Spleen (tissue), 11 donors: ENCODE results near the gene WNT9B. TPM values are rescaled to one million over a fixed set of nuclear protein-coding genes. Genes with fewer than 3 reads are reported as not detected.

Experiments used
- DNase-seq: peaks from one replicate; pipeline ENCODE4 v3.0.0-alpha.2; 2020
- H3K27ac ChIP-seq, 8 donors: fragments of 200-600 bp; sonication (generic) in 7 of 8; 1 replicate in 4 of 8; 2 replicates in 4 of 8; pipeline versions ENCODE4 v1.5.0 to v1.8.0; 2016 to 2021; ENCODE audit warnings: inconsistent platforms in 4 of 8, mild to moderate bottlenecking in 4 of 8, moderate library complexity in 1 of 8
- H3K27me3 ChIP-seq, 7 donors: fragments of 200-600 bp; sonication (generic) in 6 of 7; replicated peaks in 1 of 7; 1 replicate in 4 of 7; 2 replicates in 3 of 7; pipeline versions ENCODE4 v1.5.0 to v1.8.0; 2016 to 2021; ENCODE audit warnings: inconsistent platforms in 3 of 7, mild to moderate bottlenecking in 1 of 7
- H3K36me3 ChIP-seq, 6 donors: fragments of 200-600 bp; sonication (generic) in 5 of 6; 1 replicate in 4 of 6; 2 replicates in 2 of 6; pipeline versions ENCODE4 v1.5.0 to v1.8.0; 2016 to 2021; ENCODE audit warnings: inconsistent platforms in 2 of 6
- H3K4me1 ChIP-seq, 6 donors: fragments of 200-600 bp; sonication (generic) in 5 of 6; 1 replicate in 3 of 6; 2 replicates in 3 of 6; pipeline versions ENCODE4 v1.5.0 to v1.8.0; 2016 to 2021; ENCODE audit warnings: inconsistent platforms in 3 of 6
- H3K4me3 ChIP-seq, 8 donors: fragments of 200-600 bp; sonication (generic) in 7 of 8; 1 replicate in 4 of 8; 2 replicates in 4 of 8; pipeline versions ENCODE4 v1.5.0 to v1.8.0; 2016 to 2021; ENCODE audit warnings: inconsistent platforms in 4 of 8, mild to moderate bottlenecking in 4 of 8, moderate library complexity in 2 of 8
- H3K9me3 ChIP-seq, 8 donors: fragments of 200-600 bp; sonication (generic) in 7 of 8; 1 replicate in 4 of 8; 2 replicates in 4 of 8; pipeline versions ENCODE4 v1.5.0 to v1.8.0; 2016 to 2021; ENCODE audit warnings: inconsistent platforms in 4 of 8
- POLR2A ChIP-seq, 3 donors: fragments of 450-650 bp; IDR thresholded peaks; one replicate each; pipeline ENCODE4 v1.5.1; 2017; ENCODE audit warnings: antibody characterized with exemption in 3 of 3, mild to moderate bottlenecking in 1 of 3
- POLR2AphosphoS5 ChIP-seq, 3 donors: sonication (generic); formaldehyde crosslinking; IDR thresholded peaks; one replicate each; pipeline ENCODE4 v1.5.1; 2017; ENCODE audit warnings: antibody characterized with exemption in 3 of 3
- WGBS, 5 donors: extraction: QIAGEN DNeasy Blood & Tissue Kit in 3 of 5; methylation state at CpG; one replicate each; pipeline versions ENCODE4 v1.1.5 to v1.1.7; 2013 to 2018; 5-methylcytosine and 5-hydroxymethylcytosine counted together
- intact Hi-C: fragments of 100-400 bp; cut with DNase I; formaldehyde crosslinking; loops from one replicate; pipeline ENCODE4 v1.15.0; 2023; ENCODE audit warnings: low total_unique reads
- polyA plus RNA-seq, 3 donors: library from polyadenylated mRNA; stranded (reverse); fragments of 200-250 nt; gene quantifications; one replicate each; pipeline ENCODE4 v1.2.1, GENCODE V29; 2013
- total RNA-seq, 7 donors: library from RNA; depleted of rRNA in 3 of 7; stranded (reverse); fragments of >200 nt in 3 of 7; fragmentation: NEBNext Ultra II Directional in 4 of 7; extraction: Animal tissue kit (Norgen Biotek cat#: 25700) in 4 of 7; gene quantifications; one replicate each; pipeline versions ENCODE4 v1.1.0 to v1.2.1, GENCODE V29; 2016 to 2021
- TF ChIP-seq, protein P1 (sequence below), 11 experiments: fragments of 200-600 bp in 7 of 11; fragments of 450-650 bp in 4 of 11; sonication (generic) in 4 of 11; IDR thresholded peaks in 8 of 11; conservative IDR thresholded peaks in 3 of 11; 1 replicate in 7 of 11; 2 replicates in 4 of 11; pipeline versions ENCODE4 v1.4.0 to v1.8.0; 2016 to 2021; ENCODE audit warnings: antibody characterized with exemption in 11 of 11, inconsistent platforms in 4 of 11, mild to moderate bottlenecking in 1 of 11
- donor health status: healthy with polysubstance abuse.
- donor health status: DM: no; HTN: no; CAD: no; lungs with moderate emphysema.
- donor health status: DM: no; HTN: no; CAD: no.
- donor health status: Bipolar disorder and iron deficiency.
- donor health status: healthy.
- donor health status: DM: no; HTN: no; CAD: no.
- donor health status: DM: yes; HTN: yes; CAD: no.

The WNT9B gene
- total and polyA plus RNA-seq, 10 donors, result 0.03 to 13.4 (median 0.69) TPM

DNA sequence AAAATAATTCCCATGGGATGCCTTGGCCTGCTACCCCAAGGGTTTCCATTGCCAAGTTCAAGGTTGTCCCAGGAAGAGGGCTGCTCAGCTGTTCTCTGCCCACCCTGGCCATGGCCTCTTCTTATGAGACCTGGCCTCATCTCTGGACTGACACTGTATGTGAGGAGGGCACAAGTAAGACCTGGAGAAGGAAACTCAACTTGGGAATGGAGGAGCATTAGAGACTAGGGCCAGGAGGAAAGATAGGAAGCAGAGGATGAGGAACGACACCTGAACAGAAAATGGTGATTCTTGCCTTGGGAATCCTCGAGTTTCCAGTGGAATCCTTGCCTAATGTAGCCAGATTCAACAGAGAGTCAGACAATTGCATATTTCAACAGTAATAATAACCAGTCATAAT lies 47.0 kb downstream of the WNT9B start:
- intact Hi-C loops, result no loop called here
- Histone ChIP-seq H3K27ac (no peak overlapping the region), H3K4me3 (no peak overlapping the region), H3K27me3 (peaks cover 0 to 7% (median 0%) of the 10 kb centered on the region in 7 donors), H3K36me3 (no peaks in the 10 kb centered on the region), H3K9me3 (peaks cover 0 to 9% (median 5%) of the 10 kb centered on the region in 8 donors), H3K4me1 (peaks cover 0 to 17% (median 3%) of the 10 kb centered on the region in 6 donors)
- TF ChIP-seq, protein P1, sequence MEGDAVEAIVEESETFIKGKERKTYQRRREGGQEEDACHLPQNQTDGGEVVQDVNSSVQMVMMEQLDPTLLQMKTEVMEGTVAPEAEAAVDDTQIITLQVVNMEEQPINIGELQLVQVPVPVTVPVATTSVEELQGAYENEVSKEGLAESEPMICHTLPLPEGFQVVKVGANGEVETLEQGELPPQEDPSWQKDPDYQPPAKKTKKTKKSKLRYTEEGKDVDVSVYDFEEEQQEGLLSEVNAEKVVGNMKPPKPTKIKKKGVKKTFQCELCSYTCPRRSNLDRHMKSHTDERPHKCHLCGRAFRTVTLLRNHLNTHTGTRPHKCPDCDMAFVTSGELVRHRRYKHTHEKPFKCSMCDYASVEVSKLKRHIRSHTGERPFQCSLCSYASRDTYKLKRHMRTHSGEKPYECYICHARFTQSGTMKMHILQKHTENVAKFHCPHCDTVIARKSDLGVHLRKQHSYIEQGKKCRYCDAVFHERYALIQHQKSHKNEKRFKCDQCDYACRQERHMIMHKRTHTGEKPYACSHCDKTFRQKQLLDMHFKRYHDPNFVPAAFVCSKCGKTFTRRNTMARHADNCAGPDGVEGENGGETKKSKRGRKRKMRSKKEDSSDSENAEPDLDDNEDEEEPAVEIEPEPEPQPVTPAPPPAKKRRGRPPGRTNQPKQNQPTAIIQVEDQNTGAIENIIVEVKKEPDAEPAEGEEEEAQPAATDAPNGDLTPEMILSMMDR (IDR thresholded peaks at IDR 0.05 in 8 of 11, conservative IDR thresholded peaks at IDR 0.05 in 3 of 11), result no peak
- TF ChIP-seq POLR2A (IDR thresholded peaks at IDR 0.05) (no peak), POLR2AphosphoS5 (IDR thresholded peaks at IDR 0.05) (no peak)
- DNase-seq, result no peak
- 66 to 77% (median 76%) methylated on average over 2 of the region's 2 CpGs for WGBS, 5 donors

DNA sequence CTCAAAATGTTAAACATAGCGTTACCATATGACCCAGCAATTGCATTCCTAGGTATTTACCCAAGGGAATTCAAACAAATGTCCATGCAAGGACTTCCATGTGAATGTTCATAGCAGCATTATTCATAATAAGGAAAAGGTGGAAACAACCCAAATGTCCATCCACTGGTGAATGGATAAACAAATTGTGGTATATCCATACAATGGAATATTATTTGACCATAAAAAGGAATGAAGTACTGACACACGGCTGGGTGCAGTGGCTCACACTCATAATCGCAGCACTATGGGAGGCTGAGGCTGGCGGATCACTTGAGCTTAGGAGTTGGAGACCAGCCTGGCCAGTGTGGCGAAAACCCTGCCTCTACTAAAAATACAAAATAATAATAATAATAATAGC lies 47.5 kb downstream of the WNT9B start:
- Histone ChIP-seq H3K36me3 (no peaks in the 10 kb centered on the region), H3K27ac (no peak overlapping the region), H3K9me3 (peaks cover 0 to 9% (median 5%) of the 10 kb centered on the region in 8 donors), H3K4me3 (no peak overlapping the region), H3K27me3 (peaks cover 0 to 7% (median 0%) of the 10 kb centered on the region in 7 donors), H3K4me1 (peaks cover 0 to 17% (median 3%) of the 10 kb centered on the region in 6 donors)
- DNase-seq, result no peak
- TF ChIP-seq POLR2A (IDR thresholded peaks at IDR 0.05), result no peak
- TF ChIP-seq POLR2AphosphoS5 (IDR thresholded peaks at IDR 0.05), result no peak
- TF ChIP-seq, protein P1 (IDR thresholded peaks at IDR 0.05 in 8 of 11, conservative IDR thresholded peaks at IDR 0.05 in 3 of 11), result no peak
- intact Hi-C loops, result no loop called here
- WGBS, 5 donors, result 89 to 96% (median 94%) methylated on average over 5 of the region's 5 CpGs

DNA sequence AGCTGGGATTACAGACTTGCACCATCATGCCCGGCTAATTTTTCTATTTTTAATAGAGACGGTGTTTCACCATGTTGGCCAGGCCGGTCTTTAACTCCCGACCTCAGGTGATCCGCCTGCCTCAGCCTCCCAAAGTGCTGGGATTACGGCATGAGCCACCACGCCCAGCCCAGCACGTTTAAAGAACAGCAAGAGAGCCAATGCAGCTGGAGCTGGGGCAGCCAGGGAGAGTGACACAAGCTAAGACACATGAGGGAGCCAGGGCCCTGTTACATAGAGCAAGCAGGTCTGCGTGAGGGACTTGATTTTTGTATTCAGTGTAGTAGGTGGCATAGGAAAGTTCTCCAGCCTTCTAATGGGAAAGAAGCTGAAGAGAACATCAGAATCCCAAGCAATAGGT lies 49.9 kb downstream of the WNT9B start:
- Histone ChIP-seq H3K4me1 (peaks cover 0 to 16% (median 4%) of the 10 kb centered on the region in 6 donors), H3K9me3 (peaks cover 0 to 9% (median 5%) of the 10 kb centered on the region in 8 donors), H3K27me3 (no peaks in the 10 kb centered on the region), H3K4me3 (no peak overlapping the region), H3K36me3 (no peaks in the 10 kb centered on the region), H3K27ac (no peak overlapping the region)
- no peak for DNase-seq
- intact Hi-C loops, result no loop called here
- TF ChIP-seq, protein P1 (IDR thresholded peaks at IDR 0.05 in 8 of 11, conservative IDR thresholded peaks at IDR 0.05 in 3 of 11), result no peak
- TF ChIP-seq POLR2A (IDR thresholded peaks at IDR 0.05) (no peak), POLR2AphosphoS5 (IDR thresholded peaks at IDR 0.05) (no peak)
- WGBS, 5 donors, result 81 to 92% (median 86%) methylated on average over 9 of the region's 9 CpGs

DNA sequence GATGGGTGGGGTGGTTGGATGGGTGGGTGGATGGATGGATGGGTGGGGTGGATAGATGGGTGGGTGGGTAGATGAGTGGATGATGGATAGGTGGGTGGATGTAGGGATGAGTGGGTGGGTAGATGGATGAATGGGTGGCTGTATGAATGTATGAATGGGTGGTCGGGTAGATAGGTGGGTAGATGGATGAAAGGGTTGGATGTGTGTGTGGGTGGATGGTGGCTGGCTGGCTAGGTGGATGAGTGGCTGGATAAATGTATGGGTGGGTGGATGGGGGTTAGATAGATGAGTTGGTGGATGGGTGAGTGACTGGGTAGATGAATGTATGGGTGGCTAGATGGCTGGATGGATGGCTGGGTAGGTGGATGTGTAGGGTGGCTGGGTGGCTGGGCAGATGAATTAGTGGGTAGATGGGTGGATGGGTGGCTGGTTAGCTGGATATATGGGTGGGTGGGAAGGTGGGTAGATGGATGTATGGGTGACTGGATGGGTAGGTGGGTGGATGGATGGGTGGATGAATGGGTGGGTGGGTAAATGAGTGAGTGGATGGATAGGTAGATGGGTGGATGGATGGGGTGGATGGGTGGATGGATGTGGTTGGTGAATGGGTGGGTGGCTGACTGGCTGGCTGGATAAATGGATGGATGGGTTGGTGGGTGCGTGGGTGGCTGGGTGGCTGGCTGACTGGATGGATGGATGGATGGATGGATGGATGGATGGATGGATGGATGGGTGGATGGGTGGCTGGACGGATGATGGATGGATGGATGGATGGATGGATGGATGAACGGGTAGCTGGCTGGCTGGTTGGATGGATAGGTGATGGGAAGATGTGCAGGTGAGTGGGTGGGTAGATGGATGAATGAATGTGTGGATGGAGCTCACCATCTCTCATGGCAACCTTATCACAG lies 52.6 kb downstream of the WNT9B start:
- Histone ChIP-seq H3K36me3 (no peaks in the 10 kb centered on the region), H3K27ac (no peak overlapping the region), H3K4me3 (no peak overlapping the region), H3K4me1 (peaks cover 0 to 22% (median 9%) of the 10 kb centered on the region in 6 donors), H3K27me3 (peaks cover 0 to 8% (median 0%) of the 10 kb centered on the region in 7 donors), H3K9me3 (peaks cover 0 to 3% (median under 1%) of the 10 kb centered on the region in 8 donors)
- 84 to 94% (median 90%) methylated on average over 4 of the region's 4 CpGs for WGBS, 5 donors
- DNase-seq, result peak; percentile 23
- intact Hi-C loops, result no loop called here
- TF ChIP-seq, protein P1 (IDR thresholded peaks at IDR 0.05 in 8 of 11, conservative IDR thresholded peaks at IDR 0.05 in 3 of 11), result no peak
- no peak for TF ChIP-seq POLR2A (IDR thresholded peaks at IDR 0.05)
- no peak for TF ChIP-seq POLR2AphosphoS5 (IDR thresholded peaks at IDR 0.05)
